GM10266 (cell line): Measurements from ENCODE around the gene PCSK6.

Experiments used
- DNase-seq: peaks from one replicate; pipeline ENCODE4 v3.0.0; 2012; ENCODE audit errors: extremely low spot score
- CTCF ChIP-seq: IDR thresholded peaks from 2 replicates; pipeline ENCODE4 v1.5.1; 2012; ENCODE audit warnings: mild to moderate bottlenecking, low read depth; ENCODE audit not compliant: control insufficient read depth, insufficient read depth; ENCODE audit errors: missing control alignments

The PCSK6 gene

DNA sequence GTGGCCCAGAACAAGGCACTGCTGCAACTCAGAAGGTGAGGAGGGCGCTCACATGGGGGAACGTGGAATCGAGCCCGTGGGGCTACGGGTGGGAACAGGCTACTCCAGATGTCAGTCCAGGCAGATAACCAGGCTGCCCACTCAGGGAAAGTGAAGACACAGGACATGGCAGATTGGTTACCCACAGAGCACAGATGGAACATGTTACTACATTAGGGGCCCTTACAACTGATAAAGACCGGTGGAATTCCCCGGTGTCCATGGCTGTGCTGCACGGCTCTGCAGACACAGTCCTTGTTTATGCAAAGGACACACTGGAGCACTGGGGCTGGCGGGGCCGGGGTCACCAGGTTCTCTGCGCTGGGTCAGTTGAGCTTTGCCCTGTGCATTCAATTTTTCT lies 36.9 kb downstream of the PCSK6 start:
- TF ChIP-seq CTCF, result no peak
- DNase-seq, result no peak

- TF ChIP-seq CTCF, result no peak
- no peak for DNase-seq
Measured at GRCh38 chr15:101451846-101452245, 37.7 kb downstream of the PCSK6 start.

DNA sequence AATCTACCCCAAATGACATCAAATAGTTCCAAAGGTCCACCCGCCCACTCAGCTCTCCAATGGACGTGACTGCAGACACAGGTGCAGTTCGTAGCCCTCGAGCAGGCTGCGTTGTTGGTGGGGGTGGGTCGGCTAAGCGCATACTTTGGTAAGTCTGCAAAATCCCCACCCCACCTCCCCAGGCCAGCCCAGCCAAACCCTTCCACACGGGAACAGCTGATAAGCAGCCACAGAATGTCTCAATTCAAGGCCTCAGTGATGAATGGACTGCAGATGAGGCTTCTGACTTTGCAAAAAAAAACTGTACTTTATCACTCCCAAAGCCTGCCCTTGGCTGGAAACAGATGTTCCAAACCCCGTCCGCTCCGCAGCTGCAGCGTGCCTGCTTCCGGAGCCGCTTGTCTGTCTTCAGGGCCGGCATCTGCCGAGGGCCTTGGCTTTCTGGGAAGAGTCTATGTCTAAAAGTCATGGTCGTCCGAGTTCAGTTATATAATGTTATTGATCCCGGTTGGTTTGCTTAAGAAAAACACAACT lies 38.2 kb downstream of the PCSK6 start:
- DNase-seq, result no peak
- no peak for TF ChIP-seq CTCF

DNA sequence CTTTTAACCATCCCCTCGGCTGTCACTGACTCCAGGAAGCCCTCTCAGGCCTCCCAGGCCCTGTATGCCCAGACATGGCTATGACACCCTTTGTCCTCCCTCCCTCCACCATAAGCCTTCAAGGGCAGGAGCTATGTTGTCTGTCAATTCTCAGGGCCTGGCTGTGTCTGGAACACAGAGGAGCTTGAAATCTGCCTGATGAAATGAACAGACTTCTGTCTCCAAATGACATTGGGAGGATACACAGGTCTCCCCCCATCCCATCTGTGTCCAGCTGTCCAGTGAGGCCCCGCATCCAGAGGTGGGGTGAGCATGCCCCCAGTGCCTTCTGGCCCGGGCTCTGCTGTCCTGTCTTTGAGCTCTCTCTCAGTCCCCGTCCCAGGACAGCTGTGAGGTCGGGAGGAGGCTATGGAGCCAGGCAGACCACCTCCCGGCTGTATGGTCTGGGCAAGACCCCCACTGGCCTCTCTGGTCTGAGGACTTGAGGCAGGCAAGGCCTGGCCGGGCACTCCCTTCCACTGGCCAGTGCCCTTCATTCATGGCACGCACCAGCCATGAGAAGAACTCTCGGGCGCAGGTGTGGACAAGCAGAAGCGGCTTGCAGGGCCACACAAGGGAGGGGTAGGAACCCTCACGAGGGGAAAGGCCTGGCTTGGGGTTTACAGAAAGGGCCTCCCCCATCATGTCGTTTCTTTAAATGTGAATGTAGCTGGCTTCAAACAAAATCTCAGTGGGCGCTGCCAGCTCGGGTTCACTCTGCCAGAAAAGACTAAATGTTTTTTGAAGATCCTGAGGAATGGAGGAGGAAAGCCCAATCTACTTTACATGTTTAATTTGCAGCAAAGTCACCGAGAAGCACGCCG lies 38.9 kb downstream of the PCSK6 start:
- TF ChIP-seq CTCF, result no peak
- no peak for DNase-seq

- TF ChIP-seq CTCF, result no peak
- no peak for DNase-seq
Measured at GRCh38 chr15:101449471-101450402, 39.8 kb downstream of the PCSK6 start.

- TF ChIP-seq CTCF, result no peak
- no peak for DNase-seq
Measured at GRCh38 chr15:101448336-101448735, 41.2 kb downstream of the PCSK6 start.

- no peak for TF ChIP-seq CTCF
- no peak for DNase-seq
Measured at GRCh38 chr15:101447561-101448071, 41.9 kb downstream of the PCSK6 start.
